Activated naive CD8-positive, alpha-beta T cell treated with anti-CD3 and anti-CD28 coated beads for 36 hours (primary cell): ENCODE measurements around the gene ABTB2. TPM values are rescaled to one million over a fixed set of nuclear protein-coding genes. Genes with fewer than 3 reads are reported as not detected.

Experiments
- DNase-seq: peaks from one replicate; pipeline ENCODE4 v3.0.0; 2021
- H3K27ac Mint-ChIP-seq: one replicate; pipeline ENCODE4 v1.8.0; 2022; ENCODE audit warnings: mild to moderate bottlenecking, moderate library complexity, mixed read lengths
- H3K27me3 Mint-ChIP-seq: one replicate; pipeline ENCODE4 v1.8.0; 2022; ENCODE audit warnings: mild to moderate bottlenecking, mixed read lengths
- H3K36me3 Mint-ChIP-seq: one replicate; pipeline ENCODE4 v1.8.0; 2021; ENCODE audit warnings: mild to moderate bottlenecking, mixed read lengths
- H3K4me1 Mint-ChIP-seq: one replicate; pipeline ENCODE4 v1.8.0; 2021; ENCODE audit warnings: mixed read lengths
- H3K4me3 Mint-ChIP-seq: one replicate; pipeline ENCODE4 v1.8.0; 2022; ENCODE audit warnings: mild to moderate bottlenecking, moderate library complexity, mixed read lengths
- H3K9me3 Mint-ChIP-seq: one replicate; pipeline ENCODE4 v1.8.0; 2022; ENCODE audit warnings: mixed read lengths
- total RNA-seq, 2 experiments: library from RNA; stranded (reverse); gene quantifications; one replicate each; pipeline ENCODE4 v1.2.3, GENCODE V29; 2021

Gene ABTB2
- total RNA-seq, 2 experiments from 2014 or later, result 1.4 to 1.5 TPM

DNA sequence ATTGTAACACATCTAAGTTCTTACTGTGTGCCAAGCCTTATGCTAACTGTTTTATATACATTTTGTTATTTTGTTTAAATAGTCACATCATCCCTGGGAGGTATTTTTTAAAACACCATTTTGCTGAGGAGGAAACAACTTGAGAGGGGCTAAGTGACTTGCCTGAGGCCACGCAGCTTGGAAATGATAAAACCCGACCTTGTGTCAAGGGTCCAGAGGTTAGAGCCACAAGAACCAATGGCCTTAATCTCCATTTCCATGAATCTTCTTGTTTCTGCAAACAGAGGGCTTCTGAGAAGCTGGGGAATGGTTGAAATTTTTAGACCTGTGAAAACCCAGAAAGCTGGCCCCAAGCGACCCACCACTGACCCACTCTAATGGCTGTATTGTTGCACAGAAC lies 16.7 kb downstream of the ABTB2 start:
- no peaks in the 10 kb centered on the region for H3K27me3 Mint-ChIP-seq
- no peak for DNase-seq
- H3K4me1 Mint-ChIP-seq, result peaks cover 2% of the 10 kb centered on the region
- H3K4me3 Mint-ChIP-seq, result no peak overlapping the region
- no peak overlapping the region for H3K27ac Mint-ChIP-seq
- no peaks in the 10 kb centered on the region for H3K9me3 Mint-ChIP-seq
- H3K36me3 Mint-ChIP-seq, result no peaks in the 10 kb centered on the region

DNA sequence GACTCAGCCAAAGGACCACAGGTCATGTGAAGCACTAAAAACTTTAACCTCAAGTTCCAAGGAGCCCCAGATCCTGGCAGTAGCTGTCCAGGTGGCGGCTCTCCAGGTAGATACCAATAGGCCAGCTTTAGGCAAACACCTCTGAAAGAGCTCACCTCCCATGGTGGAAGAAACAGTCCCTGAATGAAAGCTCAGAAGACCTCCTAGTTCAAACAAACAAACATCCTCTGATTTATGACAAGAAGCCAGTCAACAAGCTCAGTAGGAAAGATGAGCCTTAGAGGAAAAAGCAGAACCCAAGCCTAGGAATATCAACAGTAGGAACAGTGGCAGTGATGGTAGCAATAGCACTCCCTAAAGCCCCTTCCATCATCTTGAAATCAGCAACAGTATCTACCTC lies 17.2 kb downstream of the ABTB2 start:
- Mint-ChIP-seq H3K27me3 (no peaks in the 10 kb centered on the region), H3K27ac (no peak overlapping the region), H3K36me3 (no peaks in the 10 kb centered on the region), H3K9me3 (no peaks in the 10 kb centered on the region), H3K4me3 (no peak overlapping the region), H3K4me1 (peaks cover 2% of the 10 kb centered on the region)
- DNase-seq, result no peak

DNA sequence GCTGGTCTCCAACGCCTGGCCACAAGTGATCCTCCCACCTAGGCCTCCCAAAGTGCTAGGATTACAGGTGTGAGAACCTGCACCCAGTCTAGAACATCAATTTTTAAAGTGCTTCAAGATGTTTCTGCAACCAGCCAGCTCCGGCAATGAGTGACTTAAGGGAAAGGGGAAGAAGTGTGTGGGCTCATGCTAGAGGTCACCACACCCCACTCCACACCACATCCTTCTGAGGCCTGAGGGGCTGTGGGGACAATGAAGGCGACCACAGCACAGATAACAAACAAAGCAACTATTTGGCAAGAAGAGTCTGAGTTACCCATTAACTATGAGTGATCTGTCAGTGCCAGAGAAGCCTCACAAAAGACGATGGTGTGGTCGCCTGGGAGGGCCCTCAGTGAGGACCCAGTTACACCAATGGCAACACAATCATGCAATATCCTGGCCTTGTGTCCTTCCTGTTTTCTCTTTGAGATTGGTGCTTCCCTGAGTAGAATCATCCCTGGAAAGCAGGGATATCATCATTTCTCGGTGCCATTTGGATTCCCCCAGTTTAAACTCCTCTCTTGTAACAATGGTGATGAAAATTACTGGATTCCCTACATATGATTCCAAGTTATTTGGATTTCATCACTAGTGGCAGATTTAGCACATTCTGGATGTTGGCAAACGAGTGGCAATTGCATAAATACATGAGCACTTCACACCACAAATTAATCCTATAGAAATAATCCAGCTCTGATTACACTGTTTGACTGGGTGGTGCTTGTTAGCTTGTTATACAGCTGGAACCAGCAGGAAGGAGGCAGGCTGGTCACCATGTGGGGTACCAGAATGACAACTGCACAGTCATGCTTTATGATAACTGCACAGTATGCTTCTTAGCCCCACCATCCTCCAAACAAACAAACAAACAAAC lies 18.4 kb downstream of the ABTB2 start:
- no peak overlapping the region for H3K4me3 Mint-ChIP-seq
- no peaks in the 10 kb centered on the region for H3K9me3 Mint-ChIP-seq
- H3K27me3 Mint-ChIP-seq, result no peaks in the 10 kb centered on the region
- H3K36me3 Mint-ChIP-seq, result no peaks in the 10 kb centered on the region
- H3K27ac Mint-ChIP-seq, result no peak overlapping the region
- no peak for DNase-seq
- peaks cover 5% of the 10 kb centered on the region for H3K4me1 Mint-ChIP-seq

DNA sequence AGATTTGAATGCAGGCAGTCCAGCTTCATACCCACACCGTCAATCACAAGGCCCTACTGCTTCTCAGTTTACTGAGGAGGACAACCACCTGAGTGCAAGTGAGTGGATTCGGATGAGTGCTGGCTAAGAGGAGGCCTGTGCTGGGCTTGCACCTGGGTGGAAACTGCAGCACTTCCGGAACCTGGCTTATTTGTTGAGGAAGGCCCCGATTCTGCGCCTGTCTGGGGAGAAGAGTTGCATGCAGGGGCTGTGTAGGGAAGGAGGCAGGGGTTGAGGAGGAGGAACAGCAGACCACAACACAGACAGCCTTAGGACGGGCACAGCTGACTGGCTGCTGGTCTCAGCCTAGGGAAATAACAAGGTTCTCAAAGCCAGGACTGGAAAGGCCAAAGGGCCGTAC lies 20.8 kb downstream of the ABTB2 start:
- no peaks in the 10 kb centered on the region for H3K9me3 Mint-ChIP-seq
- no peak for DNase-seq
- no peaks in the 10 kb centered on the region for H3K36me3 Mint-ChIP-seq
- H3K4me3 Mint-ChIP-seq, result no peak overlapping the region
- peaks cover 5% of the 10 kb centered on the region for H3K4me1 Mint-ChIP-seq
- no peak overlapping the region for H3K27ac Mint-ChIP-seq
- H3K27me3 Mint-ChIP-seq, result peaks cover 7% of the 10 kb centered on the region

DNA sequence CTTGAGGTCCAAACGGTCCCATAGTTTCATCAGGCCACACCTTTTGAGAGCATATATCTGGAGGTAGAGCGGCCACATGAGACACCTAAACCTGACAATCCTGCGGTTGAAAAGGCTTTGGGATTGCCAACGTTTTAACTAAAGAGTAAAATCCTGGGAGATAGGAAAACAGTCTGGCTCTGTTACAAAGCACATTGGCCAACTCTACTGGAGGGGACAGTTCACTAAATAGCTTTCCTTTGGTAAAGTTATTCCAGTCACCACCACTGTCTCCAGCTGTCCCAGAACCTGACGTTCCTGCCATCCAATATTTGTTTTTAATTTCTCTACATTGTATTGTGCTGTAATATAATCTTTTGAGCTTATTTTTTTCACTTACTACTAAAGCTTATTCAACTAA lies 22.0 kb downstream of the ABTB2 start:
- Mint-ChIP-seq H3K9me3 (no peaks in the 10 kb centered on the region), H3K4me1 (peaks cover 5% of the 10 kb centered on the region), H3K4me3 (no peak overlapping the region), H3K27ac (no peak overlapping the region), H3K36me3 (no peaks in the 10 kb centered on the region), H3K27me3 (peaks cover 9% of the 10 kb centered on the region)
- DNase-seq, result no peak

DNA sequence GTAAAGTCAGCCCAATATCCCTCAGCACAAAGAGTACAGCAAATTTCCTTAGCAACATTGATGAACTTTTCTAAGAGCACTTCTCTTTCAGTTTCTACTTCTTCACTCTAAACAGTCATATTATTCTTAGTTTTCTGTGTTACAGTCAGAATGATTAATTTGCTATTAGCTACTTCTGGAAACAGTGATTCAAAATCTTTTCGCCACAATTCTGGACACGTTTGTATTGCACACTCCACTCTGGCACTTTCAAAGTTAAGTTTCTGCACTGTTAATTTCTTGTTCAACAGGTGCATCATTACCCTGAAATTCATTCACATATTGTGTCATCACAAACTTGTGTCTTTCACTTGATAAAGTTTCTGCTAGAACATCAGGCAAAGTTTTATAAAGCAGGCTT lies 22.5 kb downstream of the ABTB2 start:
- Mint-ChIP-seq H3K4me3 (no peak overlapping the region), H3K36me3 (no peaks in the 10 kb centered on the region), H3K27me3 (peaks cover 11% of the 10 kb centered on the region), H3K9me3 (no peaks in the 10 kb centered on the region), H3K4me1 (peaks cover 5% of the 10 kb centered on the region), H3K27ac (no peak overlapping the region)
- no peak for DNase-seq

DNA sequence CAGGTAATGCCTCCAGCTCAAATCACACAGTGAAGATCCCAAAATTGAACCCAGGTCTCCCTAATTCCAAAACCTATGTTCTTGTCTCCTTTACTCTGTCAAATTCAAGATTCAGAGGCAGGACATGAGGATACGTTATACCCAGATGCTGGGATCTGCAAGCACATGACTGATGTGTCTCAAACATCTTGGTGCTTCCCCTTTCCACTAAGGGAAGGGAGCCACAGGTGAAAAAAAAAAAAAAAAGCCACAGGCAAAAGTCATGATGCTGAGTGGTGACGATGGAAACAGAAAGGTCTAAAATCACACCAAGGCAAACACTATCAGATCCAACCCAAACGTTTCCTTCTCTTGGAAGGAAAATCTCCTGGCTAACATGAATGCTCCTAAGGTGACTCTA lies 24.0 kb downstream of the ABTB2 start:
- no peak overlapping the region for H3K27ac Mint-ChIP-seq
- no peak for DNase-seq
- H3K4me3 Mint-ChIP-seq, result no peak overlapping the region
- H3K4me1 Mint-ChIP-seq, result peaks cover 5% of the 10 kb centered on the region
- H3K9me3 Mint-ChIP-seq, result no peaks in the 10 kb centered on the region
- H3K36me3 Mint-ChIP-seq, result no peaks in the 10 kb centered on the region
- peaks cover 15% of the 10 kb centered on the region for H3K27me3 Mint-ChIP-seq

DNA sequence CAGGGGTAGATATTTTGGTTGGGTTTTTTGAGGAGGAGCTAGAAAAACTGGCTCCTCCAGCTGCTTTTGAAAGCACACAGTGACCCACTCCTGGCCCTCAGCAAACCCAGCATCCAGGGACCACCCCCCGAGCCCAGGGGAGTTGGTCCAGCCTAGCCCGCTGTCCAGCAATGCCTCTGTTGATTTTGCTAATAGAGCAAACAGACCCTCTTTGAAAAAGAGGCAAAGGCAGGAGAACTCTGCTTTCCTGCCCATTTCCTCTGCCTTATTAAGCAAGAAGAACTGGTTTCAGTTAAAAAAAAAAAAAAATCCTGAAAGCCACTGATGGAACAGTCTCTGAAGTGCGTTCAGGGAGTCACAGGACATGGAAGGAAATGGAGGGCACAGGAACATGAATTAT lies 25.3 kb downstream of the ABTB2 start:
- no peak overlapping the region for H3K4me3 Mint-ChIP-seq
- H3K36me3 Mint-ChIP-seq, result no peaks in the 10 kb centered on the region
- H3K27ac Mint-ChIP-seq, result no peak overlapping the region
- H3K4me1 Mint-ChIP-seq, result peaks cover 5% of the 10 kb centered on the region
- no peaks in the 10 kb centered on the region for H3K9me3 Mint-ChIP-seq
- peaks cover 15% of the 10 kb centered on the region for H3K27me3 Mint-ChIP-seq
- no peak for DNase-seq

DNA sequence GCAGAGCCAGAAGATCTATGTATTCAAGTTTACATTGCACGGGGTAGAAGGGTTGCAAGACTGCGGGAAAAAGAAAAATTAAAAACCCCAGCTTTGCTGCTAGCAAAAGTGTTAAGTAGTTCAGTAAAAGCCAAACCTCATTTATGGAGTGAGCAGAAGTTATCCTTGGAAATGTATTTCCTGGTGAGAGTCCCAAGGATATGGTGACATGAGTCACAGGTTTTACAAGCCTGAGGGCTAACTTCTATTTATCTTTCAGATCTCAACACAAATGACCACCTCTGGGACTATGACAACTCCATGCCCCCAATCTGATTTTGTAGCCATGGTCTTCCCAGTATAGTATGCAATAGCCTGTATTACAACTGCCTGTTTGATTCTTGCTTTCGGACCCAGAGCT lies 26.1 kb downstream of the ABTB2 start:
- Mint-ChIP-seq H3K4me1 (peaks cover 2% of the 10 kb centered on the region), H3K4me3 (no peak overlapping the region), H3K9me3 (no peaks in the 10 kb centered on the region), H3K27ac (no peak overlapping the region), H3K36me3 (no peaks in the 10 kb centered on the region), H3K27me3 (peaks cover 15% of the 10 kb centered on the region)
- no peak for DNase-seq

DNA sequence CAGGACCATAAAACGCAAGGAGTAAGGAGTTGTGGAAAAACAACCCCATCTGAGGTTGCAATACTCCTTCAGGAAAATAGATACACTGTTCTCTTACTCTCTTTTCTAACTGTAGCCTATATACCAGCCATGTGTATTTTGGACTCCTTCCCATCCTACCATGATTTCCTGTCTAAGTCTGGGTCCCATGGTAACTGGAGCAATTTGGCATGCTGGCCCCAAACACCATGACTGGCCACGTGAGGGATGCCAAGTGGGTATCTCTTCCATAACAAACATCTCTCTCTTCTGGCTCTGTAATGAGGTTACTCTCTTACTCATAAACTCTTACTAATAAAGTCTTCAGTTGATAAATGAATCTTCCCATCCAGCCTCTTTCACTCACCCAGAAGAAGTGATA lies 26.5 kb downstream of the ABTB2 start:
- no peak for DNase-seq
- H3K9me3 Mint-ChIP-seq, result no peaks in the 10 kb centered on the region
- H3K27me3 Mint-ChIP-seq, result peaks cover 15% of the 10 kb centered on the region
- peaks cover 2% of the 10 kb centered on the region for H3K4me1 Mint-ChIP-seq
- no peak overlapping the region for H3K27ac Mint-ChIP-seq
- no peaks in the 10 kb centered on the region for H3K36me3 Mint-ChIP-seq
- no peak overlapping the region for H3K4me3 Mint-ChIP-seq

DNA sequence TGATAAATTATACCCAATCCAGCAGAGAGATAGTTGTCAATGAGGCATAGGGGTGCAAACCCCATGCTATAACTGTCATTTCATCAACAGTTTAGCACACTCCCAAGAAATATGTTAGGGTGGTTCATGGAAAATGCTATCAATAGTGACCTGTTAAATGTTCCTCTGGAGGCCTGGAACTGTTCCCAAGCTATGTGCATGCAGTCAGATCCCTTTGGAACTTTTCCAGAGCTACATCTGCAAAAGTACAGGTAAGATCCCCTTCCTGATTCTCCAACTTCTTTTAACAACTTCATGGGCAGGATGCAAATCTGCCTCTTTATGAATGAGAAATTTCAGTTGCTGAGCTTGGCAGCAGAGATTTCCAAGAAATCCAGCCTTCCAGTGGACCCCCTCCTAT lies 27.2 kb downstream of the ABTB2 start:
- no peaks in the 10 kb centered on the region for H3K9me3 Mint-ChIP-seq
- H3K27me3 Mint-ChIP-seq, result peaks cover 15% of the 10 kb centered on the region
- H3K4me3 Mint-ChIP-seq, result no peak overlapping the region
- H3K36me3 Mint-ChIP-seq, result no peaks in the 10 kb centered on the region
- DNase-seq, result no peak
- no peak overlapping the region for H3K27ac Mint-ChIP-seq
- peaks cover 2% of the 10 kb centered on the region for H3K4me1 Mint-ChIP-seq

DNA sequence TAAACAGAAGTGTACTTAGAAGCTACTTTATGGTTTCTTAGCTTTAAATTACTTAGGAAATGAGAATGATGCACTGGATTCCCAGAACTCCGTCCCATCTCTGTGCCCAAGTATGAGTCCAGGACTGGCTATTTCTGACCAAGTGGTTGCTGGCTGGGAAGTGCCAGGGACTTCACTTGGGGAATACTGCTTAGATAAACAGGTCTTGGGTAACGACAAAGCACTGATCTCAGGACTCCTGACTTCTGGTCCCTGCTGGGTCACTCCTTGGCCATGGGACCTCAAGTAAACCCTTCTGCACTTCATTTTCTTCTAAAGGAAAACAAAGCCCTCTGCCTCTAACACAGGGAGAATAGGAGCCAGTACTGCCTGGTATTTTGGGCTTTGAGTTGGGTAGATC lies 27.9 kb downstream of the ABTB2 start:
- DNase-seq, result no peak
- H3K4me3 Mint-ChIP-seq, result no peak overlapping the region
- no peak overlapping the region for H3K27ac Mint-ChIP-seq

DNA sequence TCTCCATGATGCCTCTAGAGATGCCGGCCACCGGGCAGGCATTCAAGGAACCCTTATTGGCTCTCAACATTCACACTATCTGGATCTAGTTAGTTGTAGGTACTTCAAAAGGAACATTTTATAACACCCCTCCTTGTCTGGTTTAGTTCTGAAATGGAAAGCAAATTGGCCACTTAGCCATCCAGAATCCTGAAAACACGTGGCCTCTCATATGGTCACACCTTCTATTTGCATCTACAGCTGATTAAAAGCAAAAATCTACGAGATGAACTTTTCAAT lies 29.2 kb downstream of the ABTB2 start:
- peaks cover 15% of the 10 kb centered on the region for H3K27me3 Mint-ChIP-seq
- H3K27ac Mint-ChIP-seq, result no peak overlapping the region
- no peaks in the 10 kb centered on the region for H3K9me3 Mint-ChIP-seq
- no peaks in the 10 kb centered on the region for H3K4me1 Mint-ChIP-seq
- DNase-seq, result no peak
- no peaks in the 10 kb centered on the region for H3K36me3 Mint-ChIP-seq
- no peak overlapping the region for H3K4me3 Mint-ChIP-seq

More for the DNA sequence above, 27.9 kb downstream of the ABTB2 start:
- no peaks in the 10 kb centered on the region for H3K36me3 Mint-ChIP-seq
- H3K4me1 Mint-ChIP-seq, result no peaks in the 10 kb centered on the region
- H3K27me3 Mint-ChIP-seq, result peaks cover 15% of the 10 kb centered on the region
- H3K9me3 Mint-ChIP-seq, result no peaks in the 10 kb centered on the region

DNA sequence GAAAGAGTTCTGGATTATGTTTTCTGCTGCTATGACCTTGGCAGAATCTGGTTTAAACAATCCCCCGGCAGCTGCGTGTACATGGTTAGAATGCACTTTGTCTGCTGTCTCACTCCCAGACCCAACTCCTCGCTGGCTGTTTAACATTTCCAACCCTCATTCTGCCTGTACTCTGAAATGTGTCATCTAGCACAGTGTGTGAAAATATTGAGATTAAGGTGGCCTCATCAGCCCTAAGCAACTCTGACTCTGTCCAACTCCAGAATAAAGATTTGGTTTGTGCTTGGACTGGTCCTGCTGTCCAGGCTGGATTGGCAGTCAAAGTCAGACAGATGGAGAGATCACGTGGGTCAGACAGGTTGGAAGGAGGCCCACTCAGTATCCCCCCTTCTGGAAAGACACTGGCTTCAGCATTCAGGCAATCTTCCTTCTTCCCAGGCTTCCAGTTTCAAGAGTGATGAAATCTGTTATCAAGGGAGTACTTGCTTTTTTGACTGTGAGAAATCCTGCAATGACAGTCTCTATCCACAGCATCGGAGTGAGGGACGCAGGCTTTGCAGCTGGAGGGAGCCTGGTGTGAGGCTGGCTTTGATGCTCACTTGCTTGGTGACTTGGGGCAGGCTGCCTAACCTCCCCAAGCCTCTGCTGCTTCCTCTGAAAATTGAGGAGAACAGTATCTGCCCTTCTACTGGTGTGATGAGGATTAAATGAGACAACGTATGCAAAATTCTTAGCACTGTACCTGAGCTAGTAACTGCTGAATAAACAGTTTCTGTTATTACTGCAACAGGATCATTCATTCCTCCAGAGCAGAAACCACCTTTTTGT lies 29.8 kb downstream of the ABTB2 start:
- Mint-ChIP-seq H3K4me1 (no peaks in the 10 kb centered on the region), H3K27ac (no peak overlapping the region), H3K9me3 (no peaks in the 10 kb centered on the region), H3K27me3 (peaks cover 14% of the 10 kb centered on the region), H3K36me3 (no peaks in the 10 kb centered on the region), H3K4me3 (no peak overlapping the region)
- no peak for DNase-seq

DNA sequence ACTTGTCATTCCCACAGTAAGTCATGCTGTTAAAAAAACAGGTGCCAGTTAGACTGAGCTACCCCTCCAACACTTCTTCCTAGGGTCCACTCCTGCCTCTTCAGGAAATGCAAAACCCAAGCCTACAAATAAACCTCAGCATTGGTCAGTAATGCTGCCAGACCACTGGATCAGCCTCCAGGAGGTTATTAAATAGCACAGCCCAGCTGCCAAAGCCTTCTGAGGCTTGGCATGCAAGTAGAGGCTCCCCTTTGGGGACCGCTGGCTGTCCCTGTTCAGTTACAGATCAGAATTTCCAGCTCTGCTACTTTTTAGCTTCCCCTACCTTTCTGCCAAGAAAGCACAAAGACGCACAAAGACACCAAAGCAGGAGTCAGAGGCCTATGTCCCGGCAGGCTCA lies 33.3 kb downstream of the ABTB2 start:
- no peak for DNase-seq
- H3K36me3 Mint-ChIP-seq, result no peaks in the 10 kb centered on the region
- H3K27ac Mint-ChIP-seq, result no peak overlapping the region
- no peak overlapping the region for H3K4me3 Mint-ChIP-seq
- H3K9me3 Mint-ChIP-seq, result no peaks in the 10 kb centered on the region
- no peaks in the 10 kb centered on the region for H3K4me1 Mint-ChIP-seq
- H3K27me3 Mint-ChIP-seq, result peaks cover 5% of the 10 kb centered on the region

DNA sequence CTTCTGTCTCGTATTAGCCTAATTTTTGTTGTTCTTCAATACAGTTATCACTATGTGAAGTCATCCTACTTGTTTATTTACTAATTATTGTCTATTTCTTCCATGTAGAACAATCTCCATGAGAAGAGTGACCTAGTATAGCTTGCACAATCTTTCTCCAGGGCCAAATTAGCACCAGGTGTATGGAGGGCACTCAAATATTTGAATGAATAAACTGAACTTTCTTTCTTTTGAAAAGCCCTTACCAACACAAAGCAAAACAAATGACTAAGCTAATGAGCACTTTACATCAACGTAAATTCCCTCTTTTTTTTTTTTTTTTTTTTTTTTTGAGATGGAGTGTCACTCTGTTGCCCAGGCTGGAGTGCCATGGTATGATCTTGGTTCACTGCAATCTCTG lies 34.2 kb downstream of the ABTB2 start:
- H3K36me3 Mint-ChIP-seq, result no peaks in the 10 kb centered on the region
- H3K9me3 Mint-ChIP-seq, result no peaks in the 10 kb centered on the region
- no peak for DNase-seq
- no peaks in the 10 kb centered on the region for H3K4me1 Mint-ChIP-seq
- H3K27ac Mint-ChIP-seq, result no peak overlapping the region
- H3K27me3 Mint-ChIP-seq, result no peaks in the 10 kb centered on the region
- no peak overlapping the region for H3K4me3 Mint-ChIP-seq
